Measurements from ENCODE around the gene CD84.
"Not testable (repeated sequence)": the region's sequence is repeated elsewhere in the genome, so short reads cannot be mapped to it uniquely, and the experiment has no call there.

- TF ChIP-seq CTCF (IDR thresholded peaks at IDR 0.05; ENCODE audit: low read depth, low read length); POLR2A (IDR thresholded peaks at IDR 0.05; ENCODE audit: extremely low read depth, insufficient read length); MYC (IDR thresholded peaks at IDR 0.05; ENCODE audit: low read depth, low read length): not testable (repeated sequence)
Observed at GRCh38 chr1:160529401-160529952, 49.8 kb downstream of the CD84 start.
